Muscle layer of colon (tissue), 2 donors: ENCODE data around the gene NANP.
"Not testable (repeated sequence)": the region's sequence is repeated elsewhere in the genome, so short reads cannot be mapped to it uniquely, and the experiment has no call there.

Source experiments
- H3K27ac ChIP-seq: one replicate; pipeline ENCODE4 v1.7.0; 2013; ENCODE audit warnings: low read depth, mild to moderate bottlenecking, low read length, moderate library complexity
- H3K27me3 ChIP-seq, 2 donors: one replicate each; pipeline ENCODE4 v1.7.0; 2013; ENCODE audit warnings: low read length in 2 of 2, mild to moderate bottlenecking in 2 of 2; ENCODE audit not compliant: insufficient read depth in 2 of 2, control insufficient read depth in 1 of 2
- H3K36me3 ChIP-seq: one replicate; pipeline ENCODE4 v1.7.0; 2013; ENCODE audit warnings: mild to moderate bottlenecking, low read length; ENCODE audit not compliant: insufficient read depth
- H3K4me1 ChIP-seq: one replicate; pipeline ENCODE4 v1.7.0; 2013; ENCODE audit warnings: mild to moderate bottlenecking, low read length; ENCODE audit not compliant: insufficient read depth
- H3K4me3 ChIP-seq, 2 donors: one replicate each; pipeline ENCODE4 v1.7.0; 2013; ENCODE audit warnings: low read length in 2 of 2, low read depth in 1 of 2, mild to moderate bottlenecking in 1 of 2, moderate library complexity in 1 of 2
- H3K9ac ChIP-seq: one replicate; pipeline ENCODE4 v1.7.0; 2013; ENCODE audit warnings: low read length
- H3K9me3 ChIP-seq: one replicate; pipeline ENCODE4 v1.7.0; 2013; ENCODE audit warnings: mild to moderate bottlenecking, low read length
- donor health status: abdominal sarcoma.
- donor health status: Adenocarcinoma of cecum.

The NANP gene

GRCh38 chr20:25604611-25605010, 19.2 kb downstream of the NANP start:
- Histone ChIP-seq H3K4me3 (no peak overlapping the region), H3K9ac (no peak overlapping the region), H3K9me3 (no peaks in the 10 kb centered on the region), H3K27me3 (no peaks in the 10 kb centered on the region), H3K36me3 (no peaks in the 10 kb centered on the region), H3K4me1 (no peaks in the 10 kb centered on the region), H3K27ac (no peak overlapping the region)

GRCh38 chr20:25602914-25603309, 20.9 kb downstream of the NANP start:
- H3K4me1 ChIP-seq, H3K9me3 ChIP-seq, H3K9ac ChIP-seq, H3K27ac ChIP-seq, H3K4me3 ChIP-seq, H3K27me3 ChIP-seq, H3K36me3 ChIP-seq: not testable (repeated sequence)

GRCh38 chr20:25602191-25602913, 21.5 kb downstream of the NANP start:
- not testable (repeated sequence) for H3K36me3 ChIP-seq, H3K27ac ChIP-seq, H3K4me3 ChIP-seq, H3K9me3 ChIP-seq, H3K27me3 ChIP-seq, H3K9ac ChIP-seq, H3K4me1 ChIP-seq

- no peaks in the 10 kb centered on the region for H3K36me3 ChIP-seq
Observed at GRCh38 chr20:25601659-25602058, 22.2 kb downstream of the NANP start.

GRCh38 chr20:25600632-25601031, 23.2 kb downstream of the NANP start:
- H3K27me3 ChIP-seq = no peaks in the 10 kb centered on the region
- H3K4me3 ChIP-seq = no peak overlapping the region
- no peak overlapping the region for H3K27ac ChIP-seq
- no peaks in the 10 kb centered on the region for H3K9me3 ChIP-seq
- H3K4me1 ChIP-seq = no peaks in the 10 kb centered on the region
- H3K9ac ChIP-seq = no peak overlapping the region
- H3K36me3 ChIP-seq = no peaks in the 10 kb centered on the region

More at GRCh38 chr20:25601659-25602058, 22.2 kb downstream of the NANP start:
- Histone ChIP-seq H3K4me1 (no peaks in the 10 kb centered on the region), H3K27me3 (no peaks in the 10 kb centered on the region), H3K4me3 (no peak overlapping the region), H3K27ac (no peak overlapping the region), H3K9me3 (no peaks in the 10 kb centered on the region), H3K9ac (no peak overlapping the region)

GRCh38 chr20:25592135-25592852, 31.5 kb downstream of the NANP start:
- Histone ChIP-seq H3K27ac (no peak overlapping the region), H3K4me3 (no peak overlapping the region), H3K4me1 (no peaks in the 10 kb centered on the region), H3K9ac (no peak overlapping the region), H3K9me3 (no peaks in the 10 kb centered on the region), H3K36me3 (no peaks in the 10 kb centered on the region), H3K27me3 (no peaks in the 10 kb centered on the region)

GRCh38 chr20:25590778-25591177, 33.0 kb downstream of the NANP start:
- not testable (repeated sequence) for H3K4me1 ChIP-seq, H3K9me3 ChIP-seq, H3K27ac ChIP-seq, H3K27me3 ChIP-seq, H3K36me3 ChIP-seq, H3K4me3 ChIP-seq, H3K9ac ChIP-seq

- Histone ChIP-seq H3K36me3 (no peaks in the 10 kb centered on the region), H3K4me1 (no peaks in the 10 kb centered on the region), H3K9me3 (no peaks in the 10 kb centered on the region), H3K9ac (no peak overlapping the region), H3K4me3 (no peak overlapping the region), H3K27me3 (no peaks in the 10 kb centered on the region), H3K27ac (no peak overlapping the region)
Observed at GRCh38 chr20:25588491-25588890, 35.3 kb downstream of the NANP start.

- Histone ChIP-seq H3K27ac (no peak overlapping the region), H3K4me1 (no peaks in the 10 kb centered on the region), H3K27me3 (no peaks in the 10 kb centered on the region), H3K9me3 (no peaks in the 10 kb centered on the region), H3K9ac (no peak overlapping the region), H3K36me3 (no peaks in the 10 kb centered on the region), H3K4me3 (no peak overlapping the region)
Observed at GRCh38 chr20:25587536-25587935, 36.3 kb downstream of the NANP start.

GRCh38 chr20:25586877-25587276, 36.9 kb downstream of the NANP start:
- Histone ChIP-seq H3K4me3 (no peak overlapping the region), H3K4me1 (no peaks in the 10 kb centered on the region), H3K36me3 (no peaks in the 10 kb centered on the region), H3K27me3 (no peaks in the 10 kb centered on the region), H3K27ac (no peak overlapping the region), H3K9me3 (no peaks in the 10 kb centered on the region), H3K9ac (no peak overlapping the region)

GRCh38 chr20:25584905-25585704, 38.7 kb downstream of the NANP start, which contains the start of gene NINL:
Gene NINL, minus strand, starts transcription at chr20:25585531. Its CDS starts 58,944 bp downstream, at chr20:25526587.
- Histone ChIP-seq H3K9ac (peak within 1 kb of the TSS; percentile 33), H3K9me3 (no peaks in the 10 kb centered on the region), H3K27me3 (no peaks in the 10 kb centered on the region), H3K4me1 (no peaks in the 10 kb centered on the region), H3K4me3 (peak within 1 kb of the TSS; percentile 58 to 68), H3K36me3 (no peaks in the 10 kb centered on the region), H3K27ac (peak within 1 kb of the TSS; percentile 52)
